GM13977 (cell line): ENCODE results near the gene IRX5.

Experiments
- DNase-seq: peaks from one replicate; pipeline ENCODE4 v3.0.0; 2012; ENCODE audit warnings: low spot score
- in situ Hi-C: fragments of 300-500 bp; cut with MboI; formaldehyde crosslinking; loops from one replicate; pipeline ENCODE4 v1.12.0; 2022; ENCODE audit warnings: low sequenced_read_pairs, low pct_unique_long_range_greater_than_20kb, mixed read lengths, inconsistent platforms; ENCODE audit not compliant: unreplicated experiment
- TF ChIP-seq, protein P1 (sequence below): IDR thresholded peaks from 2 replicates; pipeline ENCODE4 v1.5.1; 2012; ENCODE audit warnings: mild to moderate bottlenecking, control low read depth; ENCODE audit not compliant: insufficient read depth; ENCODE audit errors: extremely low read depth, missing control alignments

The IRX5 gene

DNA sequence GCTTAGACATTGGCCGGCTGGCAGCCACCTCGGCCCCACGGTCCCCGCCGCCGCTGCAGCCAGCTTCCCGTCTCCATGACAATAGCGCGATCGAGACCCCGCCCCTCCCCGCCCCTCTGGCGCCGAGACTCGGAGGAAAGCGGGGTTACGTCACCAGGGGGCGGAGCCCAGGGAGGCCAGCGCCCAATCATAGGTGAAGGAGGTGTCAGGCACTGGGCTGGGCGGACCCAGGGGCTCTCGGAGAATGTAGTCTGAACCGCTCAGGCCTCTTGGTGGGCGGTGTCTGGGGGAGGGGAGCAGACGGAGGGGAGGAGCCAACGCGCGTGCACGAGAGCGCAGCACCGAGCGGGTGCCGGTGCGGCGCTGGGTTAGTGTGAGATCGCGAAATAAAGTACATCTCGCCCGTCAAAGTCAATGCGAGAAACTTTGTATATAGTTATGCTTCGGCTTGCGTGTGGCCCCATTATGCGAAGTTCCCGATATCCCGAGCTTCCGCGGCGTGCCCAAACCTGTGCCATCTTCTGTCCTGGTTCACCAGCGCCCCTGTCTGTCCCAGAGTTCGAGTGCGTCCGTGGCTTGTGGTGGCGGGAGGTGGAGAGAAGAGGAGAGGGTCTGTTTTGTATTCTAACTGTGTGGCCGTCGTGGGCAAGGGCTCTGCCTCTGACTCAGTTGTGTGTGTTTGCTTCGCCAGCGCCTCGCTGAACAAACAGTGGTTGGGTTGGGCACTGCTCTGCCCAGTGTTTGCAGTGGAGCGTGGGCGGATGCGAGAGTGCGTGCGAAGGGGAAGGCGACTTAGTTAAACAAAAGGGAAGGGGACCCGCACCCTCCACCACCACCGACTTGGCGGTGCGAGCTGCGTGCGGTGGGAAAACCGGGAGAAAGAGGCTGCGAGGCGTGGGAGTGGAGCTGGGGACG lies 1.3 kb upstream of the IRX5 start:
- in situ Hi-C loops: loop anchor here (25.0 kb wide), 1 partner anchor 642 kb away; the partner anchor contains the start of gene IRX3
- TF ChIP-seq, protein P1, sequence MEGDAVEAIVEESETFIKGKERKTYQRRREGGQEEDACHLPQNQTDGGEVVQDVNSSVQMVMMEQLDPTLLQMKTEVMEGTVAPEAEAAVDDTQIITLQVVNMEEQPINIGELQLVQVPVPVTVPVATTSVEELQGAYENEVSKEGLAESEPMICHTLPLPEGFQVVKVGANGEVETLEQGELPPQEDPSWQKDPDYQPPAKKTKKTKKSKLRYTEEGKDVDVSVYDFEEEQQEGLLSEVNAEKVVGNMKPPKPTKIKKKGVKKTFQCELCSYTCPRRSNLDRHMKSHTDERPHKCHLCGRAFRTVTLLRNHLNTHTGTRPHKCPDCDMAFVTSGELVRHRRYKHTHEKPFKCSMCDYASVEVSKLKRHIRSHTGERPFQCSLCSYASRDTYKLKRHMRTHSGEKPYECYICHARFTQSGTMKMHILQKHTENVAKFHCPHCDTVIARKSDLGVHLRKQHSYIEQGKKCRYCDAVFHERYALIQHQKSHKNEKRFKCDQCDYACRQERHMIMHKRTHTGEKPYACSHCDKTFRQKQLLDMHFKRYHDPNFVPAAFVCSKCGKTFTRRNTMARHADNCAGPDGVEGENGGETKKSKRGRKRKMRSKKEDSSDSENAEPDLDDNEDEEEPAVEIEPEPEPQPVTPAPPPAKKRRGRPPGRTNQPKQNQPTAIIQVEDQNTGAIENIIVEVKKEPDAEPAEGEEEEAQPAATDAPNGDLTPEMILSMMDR: no peak
- DNase-seq: peak; percentile 88

DNA sequence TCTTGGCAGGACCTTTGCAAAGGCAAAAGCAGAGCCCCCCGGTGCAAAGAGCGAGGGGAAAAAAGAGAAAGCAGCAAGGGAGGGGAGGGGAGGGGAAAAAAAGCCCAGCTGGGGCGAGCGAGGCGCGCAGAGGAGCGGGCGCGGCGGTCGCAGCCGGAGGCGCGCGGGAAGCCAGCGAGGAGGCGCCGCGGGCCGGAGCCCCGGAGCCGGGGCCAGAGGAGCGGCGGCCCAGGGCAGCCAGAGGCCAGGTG lies 129 bp downstream of the IRX5 start:
- in situ Hi-C loops: loop anchor here (25.0 kb wide), 1 partner anchor 643 kb away; the partner anchor contains the start of gene IRX3
- no peak for DNase-seq
- TF ChIP-seq, protein P1: no peak

DNA sequence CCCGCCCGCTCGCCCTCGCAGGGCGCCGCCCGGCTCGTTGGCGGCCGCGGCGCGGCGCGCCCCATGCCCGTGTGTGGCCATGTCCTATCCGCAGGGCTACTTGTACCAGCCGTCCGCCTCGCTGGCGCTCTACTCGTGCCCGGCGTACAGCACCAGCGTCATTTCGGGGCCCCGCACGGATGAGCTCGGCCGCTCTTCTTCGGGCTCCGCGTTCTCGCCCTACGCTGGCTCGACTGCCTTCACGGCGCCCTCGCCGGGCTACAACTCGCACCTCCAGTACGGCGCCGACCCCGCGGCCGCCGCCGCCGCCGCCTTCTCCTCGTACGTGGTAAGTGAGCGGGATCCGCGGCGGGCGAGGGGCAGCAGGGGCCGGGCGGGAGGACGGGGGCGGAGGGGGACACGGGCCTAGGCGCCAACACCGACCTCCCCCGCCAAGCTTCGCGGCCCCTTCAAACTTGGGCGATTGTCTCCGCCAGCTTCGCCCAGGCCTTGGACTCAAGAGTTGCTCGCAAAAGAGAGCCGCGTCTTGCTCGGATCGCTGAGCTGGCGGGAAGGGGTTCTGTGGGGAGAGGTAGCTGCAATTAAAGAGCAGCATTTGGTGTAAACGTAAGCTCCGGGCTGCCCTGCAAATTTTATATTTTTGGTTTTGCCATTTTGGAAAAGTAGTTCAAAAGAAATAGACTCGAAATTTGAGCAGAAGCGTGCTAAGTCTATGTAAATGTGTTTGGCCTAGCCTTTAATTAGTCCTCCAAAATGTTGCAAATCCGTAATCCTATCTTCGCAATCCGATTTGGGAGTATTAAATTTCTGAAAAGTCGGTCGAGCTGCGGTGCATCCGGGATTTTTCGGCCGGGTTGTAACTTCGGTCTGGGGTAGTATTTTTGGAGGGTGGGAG lies 702 bp downstream of the IRX5 start:
- peak; percentile 29 for DNase-seq
- in situ Hi-C loops: loop anchor here (25.0 kb wide), 1 partner anchor 644 kb away; the partner anchor contains the start of gene IRX3
- TF ChIP-seq, protein P1: no peak

DNA sequence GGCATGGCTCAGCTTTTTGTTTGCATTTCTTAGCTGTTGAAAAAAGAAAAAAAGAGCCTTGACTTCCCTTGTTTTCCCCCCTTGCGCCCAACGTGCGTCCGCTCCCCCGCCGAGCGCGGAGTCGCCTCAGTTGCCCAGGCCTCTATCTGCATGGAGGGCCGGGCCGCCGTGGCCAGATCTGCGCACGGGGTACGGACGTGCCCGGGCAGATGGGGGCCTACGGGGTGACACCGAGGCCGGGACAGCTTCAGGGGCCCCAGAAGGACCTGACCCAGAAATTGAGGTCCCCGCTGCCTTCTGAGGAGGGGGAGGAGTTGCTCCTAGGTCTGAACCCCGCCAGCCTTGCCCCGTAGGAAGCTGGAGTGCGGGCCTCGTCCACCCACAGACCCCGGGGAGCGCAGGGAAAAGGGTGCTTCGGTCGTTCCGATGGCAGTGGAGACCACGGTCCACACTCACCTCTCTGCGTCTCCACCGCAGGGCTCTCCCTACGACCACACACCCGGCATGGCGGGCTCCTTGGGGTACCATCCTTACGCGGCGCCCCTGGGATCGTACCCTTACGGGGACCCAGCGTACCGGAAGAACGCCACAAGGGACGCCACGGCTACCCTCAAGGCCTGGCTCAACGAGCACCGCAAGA lies 1.5 kb downstream of the IRX5 start:
- DNase-seq: peak; percentile 23
- TF ChIP-seq, protein P1: no peak
- in situ Hi-C loops: loop anchor here (25.0 kb wide), 1 partner anchor 645 kb away; the partner anchor contains the start of gene IRX3

DNA sequence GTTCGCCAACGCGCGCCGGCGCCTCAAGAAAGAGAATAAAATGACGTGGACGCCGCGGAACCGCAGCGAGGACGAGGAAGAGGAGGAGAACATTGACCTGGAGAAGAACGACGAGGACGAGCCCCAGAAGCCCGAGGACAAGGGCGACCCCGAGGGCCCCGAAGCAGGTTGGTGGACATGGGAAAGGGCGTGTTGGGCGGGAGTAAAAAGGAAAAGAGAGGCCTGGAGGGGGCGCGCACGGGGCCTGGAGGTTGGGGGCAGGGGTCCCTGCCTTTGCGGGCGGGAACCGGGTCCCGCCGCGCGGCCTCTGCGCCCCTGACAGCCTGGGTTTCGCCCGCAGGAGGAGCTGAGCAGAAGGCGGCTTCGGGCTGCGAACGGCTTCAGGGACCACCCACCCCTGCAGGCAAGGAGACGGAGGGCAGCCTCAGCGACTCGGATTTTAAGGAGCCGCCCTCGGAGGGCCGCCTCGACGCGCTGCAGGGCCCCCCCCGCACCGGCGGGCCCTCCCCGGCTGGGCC lies 2.1 kb downstream of the IRX5 start:
- TF ChIP-seq, protein P1: no peak
- in situ Hi-C loops: loop anchor here (25.0 kb wide), 1 partner anchor 645 kb away; the partner anchor contains the start of gene IRX3
- DNase-seq: no peak
